HL-60 (cell line): ENCODE data around the gene ECHDC3.

ENCODE experiments used
- DNase-seq, 2 experiments: peaks; one replicate each; pipeline ENCODE4 v3.0.0-alpha.2; 2010 to 2020; ENCODE audit warnings: low read depth in 1 of 2, low spot score in 1 of 2
- H3K27ac ChIP-seq: fragments of 250-450 bp; sonication (Bioruptor Pico); replicated peaks from 2 replicates; pipeline ENCODE4 v1.5.1; 2020; ENCODE audit warnings: mild to moderate bottlenecking, moderate library complexity
- H3K27me3 ChIP-seq: fragments of 250-450 bp; sonication (Bioruptor Pico); 2 replicates; pipeline ENCODE4 v1.5.1; 2021; ENCODE audit warnings: mild to moderate bottlenecking, moderate library complexity; ENCODE audit not compliant: insufficient read depth, poor library complexity, severe bottlenecking
- H3K4me3 ChIP-seq: replicated peaks from 2 replicates; pipeline ENCODE4 v1.5.1; 2011; ENCODE audit warnings: mild to moderate bottlenecking, control low read depth, low read length; ENCODE audit not compliant: insufficient read depth
- GABPA ChIP-seq: IDR thresholded peaks from 2 replicates; pipeline ENCODE4 v1.6.1; 2012; ENCODE audit warnings: low read depth
- POLR2AphosphoS5 ChIP-seq: IDR thresholded peaks from 2 replicates; pipeline ENCODE4 v1.6.1; 2012; ENCODE audit warnings: low read depth
- REST ChIP-seq: IDR thresholded peaks from 2 replicates; pipeline ENCODE4 v1.6.1; 2012; ENCODE audit warnings: low read depth; ENCODE audit not compliant: insufficient replicate concordance
- SPI1 ChIP-seq: IDR thresholded peaks from 2 replicates; pipeline ENCODE4 v1.6.1; 2012; ENCODE audit warnings: low read depth, mild to moderate bottlenecking, borderline replicate concordance
- TF ChIP-seq, protein P1 (sequence below): IDR thresholded peaks from one replicate; pipeline ENCODE4 v1.5.1; 2011; ENCODE audit warnings: low read length, control low read depth, inconsistent platforms; ENCODE audit not compliant: insufficient read depth

Gene ECHDC3

GRCh38 chr10:11741608-11742007 lies 574 bp upstream of the ECHDC3 start:
- Histone ChIP-seq H3K27me3 (no peaks in the 10 kb centered on the region), H3K4me3 (peak overlapping the region; percentile 18), H3K27ac (no peak overlapping the region)
- DNase-seq: no peak
- TF ChIP-seq SPI1 (no peak), GABPA (no peak), REST (no peak), POLR2AphosphoS5 (no peak)
- TF ChIP-seq, protein P1, sequence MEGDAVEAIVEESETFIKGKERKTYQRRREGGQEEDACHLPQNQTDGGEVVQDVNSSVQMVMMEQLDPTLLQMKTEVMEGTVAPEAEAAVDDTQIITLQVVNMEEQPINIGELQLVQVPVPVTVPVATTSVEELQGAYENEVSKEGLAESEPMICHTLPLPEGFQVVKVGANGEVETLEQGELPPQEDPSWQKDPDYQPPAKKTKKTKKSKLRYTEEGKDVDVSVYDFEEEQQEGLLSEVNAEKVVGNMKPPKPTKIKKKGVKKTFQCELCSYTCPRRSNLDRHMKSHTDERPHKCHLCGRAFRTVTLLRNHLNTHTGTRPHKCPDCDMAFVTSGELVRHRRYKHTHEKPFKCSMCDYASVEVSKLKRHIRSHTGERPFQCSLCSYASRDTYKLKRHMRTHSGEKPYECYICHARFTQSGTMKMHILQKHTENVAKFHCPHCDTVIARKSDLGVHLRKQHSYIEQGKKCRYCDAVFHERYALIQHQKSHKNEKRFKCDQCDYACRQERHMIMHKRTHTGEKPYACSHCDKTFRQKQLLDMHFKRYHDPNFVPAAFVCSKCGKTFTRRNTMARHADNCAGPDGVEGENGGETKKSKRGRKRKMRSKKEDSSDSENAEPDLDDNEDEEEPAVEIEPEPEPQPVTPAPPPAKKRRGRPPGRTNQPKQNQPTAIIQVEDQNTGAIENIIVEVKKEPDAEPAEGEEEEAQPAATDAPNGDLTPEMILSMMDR: no peak

GRCh38 chr10:11742779-11743298 lies 657 bp downstream of the ECHDC3 start:
- TF ChIP-seq REST (no peak), POLR2AphosphoS5 (no peak), GABPA (no peak), SPI1 (no peak)
- TF ChIP-seq, protein P1: no peak
- Histone ChIP-seq H3K4me3 (no peak overlapping the region), H3K27ac (no peak overlapping the region), H3K27me3 (no peaks in the 10 kb centered on the region)
- DNase-seq: no peak

GRCh38 chr10:11743461-11744338 lies 1.5 kb downstream of the ECHDC3 start:
- Histone ChIP-seq H3K27me3 (no peaks in the 10 kb centered on the region), H3K4me3 (no peak overlapping the region), H3K27ac (no peak overlapping the region)
- TF ChIP-seq POLR2AphosphoS5 (no peak), GABPA (no peak), REST (no peak), SPI1 (no peak)
- TF ChIP-seq, protein P1: no peak
- no peak for DNase-seq
